ENCODE measurements around the gene BNIPL. TPM values are rescaled to one million over a fixed set of nuclear protein-coding genes. Genes with fewer than 3 reads are reported as not detected.

Gene BNIPL
- polyA plus RNA-seq, 1 donor (not counting 4 experiments of a cell fraction or from before 2014, with no cell fraction given) = 9.8 TPM

DNA sequence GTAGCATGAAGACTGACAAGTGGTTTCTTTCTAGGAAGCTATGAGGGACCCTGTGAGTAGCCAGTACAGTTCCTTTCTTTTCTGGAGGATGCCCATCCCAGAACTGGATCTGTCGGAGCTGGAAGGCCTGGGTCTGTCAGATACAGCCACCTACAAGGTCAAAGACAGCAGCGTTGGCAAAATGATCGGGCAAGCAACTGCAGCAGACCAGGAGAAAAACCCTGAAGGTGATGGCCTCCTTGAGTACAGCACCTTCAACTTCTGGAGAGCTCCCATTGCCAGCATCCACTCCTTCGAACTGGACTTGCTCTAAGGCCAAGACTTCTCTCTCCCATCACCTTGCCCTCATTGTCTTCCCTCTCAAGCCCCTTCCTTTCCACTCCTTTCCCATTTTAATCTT, 30.8 kb downstream of the BNIPL start:
- no peak overlapping the region for H2AFZ ChIP-seq (ENCODE audit: control insufficient read depth, low read length)
- no peak for TF ChIP-seq EZH2 (IDR thresholded peaks at IDR 0.05; ENCODE audit: low read length)
- TF ChIP-seq, protein P1, sequence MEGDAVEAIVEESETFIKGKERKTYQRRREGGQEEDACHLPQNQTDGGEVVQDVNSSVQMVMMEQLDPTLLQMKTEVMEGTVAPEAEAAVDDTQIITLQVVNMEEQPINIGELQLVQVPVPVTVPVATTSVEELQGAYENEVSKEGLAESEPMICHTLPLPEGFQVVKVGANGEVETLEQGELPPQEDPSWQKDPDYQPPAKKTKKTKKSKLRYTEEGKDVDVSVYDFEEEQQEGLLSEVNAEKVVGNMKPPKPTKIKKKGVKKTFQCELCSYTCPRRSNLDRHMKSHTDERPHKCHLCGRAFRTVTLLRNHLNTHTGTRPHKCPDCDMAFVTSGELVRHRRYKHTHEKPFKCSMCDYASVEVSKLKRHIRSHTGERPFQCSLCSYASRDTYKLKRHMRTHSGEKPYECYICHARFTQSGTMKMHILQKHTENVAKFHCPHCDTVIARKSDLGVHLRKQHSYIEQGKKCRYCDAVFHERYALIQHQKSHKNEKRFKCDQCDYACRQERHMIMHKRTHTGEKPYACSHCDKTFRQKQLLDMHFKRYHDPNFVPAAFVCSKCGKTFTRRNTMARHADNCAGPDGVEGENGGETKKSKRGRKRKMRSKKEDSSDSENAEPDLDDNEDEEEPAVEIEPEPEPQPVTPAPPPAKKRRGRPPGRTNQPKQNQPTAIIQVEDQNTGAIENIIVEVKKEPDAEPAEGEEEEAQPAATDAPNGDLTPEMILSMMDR (optimal IDR thresholded peaks at IDR 0.05 in 1 of 3, IDR thresholded peaks at IDR 0.05 in 1 of 3, conservative IDR thresholded peaks at IDR 0.05 in 1 of 3; ENCODE audit: extremely low read depth in 1 of 3, insufficient read depth in 2 of 3, low read length in 3 of 3) = no peak
- FAIRE-seq = no peak
- no peaks in the 10 kb centered on the region for H4K20me1 ChIP-seq (ENCODE audit: control insufficient read depth, extremely low read depth, insufficient read depth, low read length)
- no peak for DNase-seq (ENCODE audit: low read depth, low spot score)
- no peak overlapping the region for H3K27ac ChIP-seq (ENCODE audit: control insufficient read depth, insufficient read depth, low read length)
- H3K79me2 ChIP-seq (ENCODE audit: control insufficient read depth, insufficient read depth, low read length) = peaks cover 3% of the 10 kb centered on the region
- H3K27me3 ChIP-seq (ENCODE audit: control insufficient read depth, extremely low read depth, insufficient read depth, low read length) = no peaks in the 10 kb centered on the region
- H3K9me1 ChIP-seq (ENCODE audit: control insufficient read depth, extremely low read depth, insufficient read depth, low read length) = no peaks in the 10 kb centered on the region
- H3K36me3 ChIP-seq (ENCODE audit: control insufficient read depth in 2 of 2, extremely low read depth in 1 of 2, insufficient read depth in 2 of 2, low read length in 2 of 2) = peaks cover 0 to 2% of the 10 kb centered on the region in 2 experiments
- no peaks in the 10 kb centered on the region for H3K9me3 ChIP-seq (ENCODE audit: control insufficient read depth, low read depth, low read length)
- H3K4me3 ChIP-seq (ENCODE audit: control insufficient read depth in 2 of 3, extremely low read depth in 1 of 3, insufficient read depth in 2 of 3, low read depth in 1 of 3, low read length in 3 of 3) = no peak overlapping the region
- dilution Hi-C loops (cut with MboI; ENCODE audit: extremely low pct_ligation_motif_present, low sequenced_read_pairs) = no loop called here
- H3K9ac ChIP-seq (ENCODE audit: control insufficient read depth, extremely low read depth, insufficient read depth, low read length) = no peak overlapping the region
- peaks cover 12% of the 10 kb centered on the region for H3K4me1 ChIP-seq (ENCODE audit: control insufficient read depth, extremely low read depth, insufficient read depth, low read length)
- H3K4me2 ChIP-seq (ENCODE audit: control insufficient read depth, extremely low read depth, insufficient read depth, low read depth, low read length) = no peak overlapping the region

DNA sequence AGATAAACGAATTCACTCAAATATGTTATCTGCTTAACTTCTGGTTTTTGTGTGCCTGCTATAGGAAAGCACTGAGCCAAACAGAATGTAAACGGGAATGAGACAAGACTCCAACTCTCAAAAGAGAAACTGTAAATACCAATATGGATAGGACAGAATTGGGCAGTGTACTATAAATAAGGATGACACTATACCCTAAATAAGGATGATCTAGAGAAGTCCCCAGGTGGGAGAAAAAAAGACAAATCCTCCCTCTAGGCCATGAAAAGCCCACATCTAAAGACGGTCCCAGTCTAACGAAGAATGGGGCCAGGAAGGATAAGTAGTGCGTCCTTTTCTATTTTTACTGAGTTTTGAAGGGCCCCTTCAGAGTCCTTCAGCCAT, 32.7 kb downstream of the BNIPL start:
- TF ChIP-seq EZH2 (IDR thresholded peaks at IDR 0.05; ENCODE audit: low read length) = no peak
- TF ChIP-seq, protein P1 (optimal IDR thresholded peaks at IDR 0.05 in 1 of 3, IDR thresholded peaks at IDR 0.05 in 1 of 3, conservative IDR thresholded peaks at IDR 0.05 in 1 of 3; ENCODE audit: extremely low read depth in 1 of 3, insufficient read depth in 2 of 3, low read length in 3 of 3) = no peak
- Histone ChIP-seq H3K4me3 (ENCODE audit: control insufficient read depth in 2 of 3, extremely low read depth in 1 of 3, insufficient read depth in 2 of 3, low read depth in 1 of 3, low read length in 3 of 3) (no peak overlapping the region), H3K27ac (ENCODE audit: control insufficient read depth, insufficient read depth, low read length) (no peak overlapping the region), H3K4me2 (ENCODE audit: control insufficient read depth, extremely low read depth, insufficient read depth, low read depth, low read length) (no peak overlapping the region), H3K27me3 (ENCODE audit: control insufficient read depth, extremely low read depth, insufficient read depth, low read length) (no peaks in the 10 kb centered on the region), H3K79me2 (ENCODE audit: control insufficient read depth, insufficient read depth, low read length) (no peaks in the 10 kb centered on the region), H3K9me1 (ENCODE audit: control insufficient read depth, extremely low read depth, insufficient read depth, low read length) (no peaks in the 10 kb centered on the region), H3K9ac (ENCODE audit: control insufficient read depth, extremely low read depth, insufficient read depth, low read length) (no peak overlapping the region), H3K9me3 (ENCODE audit: control insufficient read depth, low read depth, low read length) (no peaks in the 10 kb centered on the region), H3K36me3 (ENCODE audit: control insufficient read depth in 2 of 2, extremely low read depth in 1 of 2, insufficient read depth in 2 of 2, low read length in 2 of 2) (peaks cover 0 to 2% of the 10 kb centered on the region in 2 experiments), H3K4me1 (ENCODE audit: control insufficient read depth, extremely low read depth, insufficient read depth, low read length) (peaks cover 4% of the 10 kb centered on the region), H4K20me1 (ENCODE audit: control insufficient read depth, extremely low read depth, insufficient read depth, low read length) (no peaks in the 10 kb centered on the region), H2AFZ (ENCODE audit: control insufficient read depth, low read length) (no peak overlapping the region)
- dilution Hi-C loops (cut with MboI; ENCODE audit: extremely low pct_ligation_motif_present, low sequenced_read_pairs) = no loop called here
- DNase-seq (ENCODE audit: low read depth, low spot score) (no peak), FAIRE-seq (no peak)

Measured in keratinocyte (primary cell).